Activated CD4-positive, alpha-beta T cell treated with anti-CD3 and anti-CD28 coated beads, Interleukin-2, amount 50 U/mL, for 1 hour (primary cell): Measurements from ENCODE around the gene TMEM201.
"Not testable (repeated sequence)": the region's sequence is repeated elsewhere in the genome, so short reads cannot be mapped to it uniquely, and the experiment has no call there.

Experiments used
- DNase-seq: peaks from one replicate; pipeline ENCODE4 v3.0.0-alpha.2; 2020

Gene TMEM201, protein sequence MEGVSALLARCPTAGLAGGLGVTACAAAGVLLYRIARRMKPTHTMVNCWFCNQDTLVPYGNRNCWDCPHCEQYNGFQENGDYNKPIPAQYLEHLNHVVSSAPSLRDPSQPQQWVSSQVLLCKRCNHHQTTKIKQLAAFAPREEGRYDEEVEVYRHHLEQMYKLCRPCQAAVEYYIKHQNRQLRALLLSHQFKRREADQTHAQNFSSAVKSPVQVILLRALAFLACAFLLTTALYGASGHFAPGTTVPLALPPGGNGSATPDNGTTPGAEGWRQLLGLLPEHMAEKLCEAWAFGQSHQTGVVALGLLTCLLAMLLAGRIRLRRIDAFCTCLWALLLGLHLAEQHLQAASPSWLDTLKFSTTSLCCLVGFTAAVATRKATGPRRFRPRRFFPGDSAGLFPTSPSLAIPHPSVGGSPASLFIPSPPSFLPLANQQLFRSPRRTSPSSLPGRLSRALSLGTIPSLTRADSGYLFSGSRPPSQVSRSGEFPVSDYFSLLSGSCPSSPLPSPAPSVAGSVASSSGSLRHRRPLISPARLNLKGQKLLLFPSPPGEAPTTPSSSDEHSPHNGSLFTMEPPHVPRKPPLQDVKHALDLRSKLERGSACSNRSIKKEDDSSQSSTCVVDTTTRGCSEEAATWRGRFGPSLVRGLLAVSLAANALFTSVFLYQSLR

DNA sequence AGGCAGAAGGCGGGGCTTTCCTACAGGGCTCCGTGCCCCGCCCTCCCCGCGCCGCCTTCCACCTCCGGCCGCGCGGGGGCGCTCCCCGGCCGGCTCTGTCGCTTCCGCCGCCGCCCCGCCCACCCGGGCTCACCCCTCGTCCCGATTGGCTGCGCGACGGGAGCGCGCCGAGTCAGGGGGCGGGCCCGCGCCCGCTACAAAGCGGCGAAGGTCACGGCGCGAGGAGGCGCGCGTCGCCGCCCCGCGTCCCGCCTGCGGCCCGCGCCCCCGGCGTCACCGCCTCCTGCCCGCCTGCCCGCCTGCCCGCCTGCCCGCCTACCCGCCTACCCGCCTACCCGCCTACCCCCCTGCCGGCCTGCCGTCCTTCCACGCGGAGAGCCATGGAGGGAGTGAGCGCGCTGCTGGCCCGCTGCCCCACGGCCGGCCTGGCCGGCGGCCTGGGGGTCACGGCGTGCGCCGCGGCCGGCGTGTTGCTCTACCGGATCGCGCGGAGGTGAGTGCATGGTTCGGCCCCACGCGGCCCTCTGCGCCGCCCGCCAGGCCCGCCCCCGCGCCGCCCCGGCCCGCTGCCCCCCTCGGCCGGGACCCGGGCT lies at the start of gene TMEM201:
Gene TMEM201 (plus strand): TSS at position 361 of the 593 bp plus-strand sequence. CDS start 20 bp downstream, at position 381.
- peak; percentile 93 for DNase-seq

DNA sequence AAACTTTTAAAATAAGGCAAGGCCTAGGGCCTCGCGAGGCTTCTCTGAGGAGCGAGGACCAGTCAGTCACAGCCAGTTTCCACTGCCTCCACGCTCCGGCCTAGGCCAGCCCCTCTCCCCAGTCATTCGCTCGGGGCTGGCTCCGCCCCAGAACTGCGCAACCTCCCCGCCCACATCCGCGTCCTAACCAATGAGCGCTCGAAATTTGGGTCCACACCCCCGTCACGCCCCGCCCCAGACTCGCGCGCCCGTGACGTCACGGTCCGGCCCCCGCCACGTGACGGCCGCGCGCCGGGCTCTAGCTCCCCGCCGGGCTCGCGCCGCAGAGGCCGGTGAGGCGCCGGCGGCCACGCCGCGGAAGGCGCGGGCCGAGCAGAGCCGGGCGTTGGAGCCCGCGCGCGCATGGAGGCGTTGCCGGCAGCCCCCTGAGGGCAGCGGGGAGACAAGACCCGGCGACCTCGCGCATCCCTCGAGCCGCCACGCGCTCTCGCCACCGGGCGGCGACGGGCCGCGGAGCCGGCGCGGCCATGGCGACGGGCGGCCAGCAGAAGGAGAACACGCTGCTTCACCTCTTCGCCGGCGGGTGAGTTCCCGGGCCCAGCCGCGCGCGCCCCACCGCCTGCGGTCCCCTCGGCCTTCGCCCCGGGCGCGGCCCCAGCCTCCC lies 49.4 kb upstream of the TMEM201 start, which contains the start of gene SLC25A33:
Gene SLC25A33 (plus strand): TSS at position 301 of the 664 bp plus-strand sequence. CDS start 227 bp downstream, at position 528.
- DNase-seq: peak; percentile 97

- DNase-seq: peak; percentile 27
These were observed 48.7 kb upstream of the TMEM201 start for GRCh38 chr1:9539829-9540550.

DNA sequence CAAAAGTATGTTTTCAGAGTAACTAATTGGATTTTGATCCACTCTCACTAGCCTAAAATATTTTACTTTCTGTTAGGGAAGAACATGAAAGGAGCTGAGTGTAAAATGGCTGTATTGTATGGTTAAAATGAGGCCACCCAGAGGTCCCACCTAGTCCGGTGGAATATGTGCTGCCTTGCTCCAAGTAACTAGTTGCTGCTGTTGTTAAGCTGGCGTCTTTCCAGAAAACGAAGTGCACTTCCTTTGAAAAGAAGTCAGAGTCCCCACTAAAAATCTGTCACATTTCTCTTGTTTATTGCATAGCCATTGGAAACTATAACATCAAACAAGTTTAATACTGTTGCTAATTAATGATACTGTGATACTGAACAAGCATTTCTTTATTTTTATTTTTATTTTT lies 46.3 kb upstream of the TMEM201 start:
- DNase-seq: no peak

GRCh38 chr1:9544926-9545325 lies 43.8 kb upstream of the TMEM201 start:
- no peak for DNase-seq

DNA sequence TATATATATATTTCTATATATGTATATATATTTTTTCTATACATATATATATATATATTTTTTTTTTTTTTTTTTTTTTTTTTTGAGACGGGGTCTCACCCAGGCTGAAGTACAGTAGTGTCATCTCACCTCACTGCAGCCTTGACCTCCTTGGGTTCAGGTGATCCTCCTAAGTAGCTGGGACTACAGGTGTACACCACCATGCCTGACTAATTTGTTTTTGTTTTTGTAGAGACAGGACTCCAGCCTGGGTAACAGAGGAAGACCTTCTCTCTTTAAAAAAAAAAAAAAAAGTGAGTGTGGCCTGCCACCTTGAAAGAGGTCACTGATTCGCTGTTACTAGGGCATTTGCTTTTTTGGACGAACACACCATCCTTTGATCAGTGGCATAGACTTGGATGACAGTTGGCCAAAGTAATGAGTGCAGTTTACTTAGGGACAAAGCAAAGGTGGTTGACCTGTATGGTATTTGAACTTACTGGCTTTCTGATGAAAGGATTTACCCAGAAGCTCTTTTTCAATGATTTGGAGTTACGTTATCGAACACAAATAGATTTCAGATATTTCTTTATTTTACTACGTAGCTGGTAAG lies 38.7 kb upstream of the TMEM201 start:
- DNase-seq: no peak

DNA sequence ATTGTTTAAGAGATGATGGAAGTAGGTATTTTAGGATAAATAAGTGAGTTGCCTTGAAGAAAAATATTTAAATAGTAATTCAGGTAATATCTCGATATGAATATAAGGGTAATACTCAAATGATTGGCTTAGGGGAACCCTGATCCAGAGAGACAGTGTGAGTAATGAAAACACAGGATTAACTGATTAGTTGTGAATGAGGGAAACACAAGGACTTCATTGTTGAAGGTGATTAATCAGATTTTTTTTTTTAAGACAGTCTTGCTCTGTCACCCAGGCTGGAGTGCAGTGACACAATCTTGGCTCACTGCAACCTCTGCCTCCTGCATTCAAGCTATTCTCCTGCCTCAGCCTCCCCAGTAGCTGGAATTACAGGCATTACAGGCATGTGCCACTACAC lies 36.7 kb upstream of the TMEM201 start:
- no peak for DNase-seq

GRCh38 chr1:9553736-9554144 lies 35.0 kb upstream of the TMEM201 start:
- no peak for DNase-seq

DNA sequence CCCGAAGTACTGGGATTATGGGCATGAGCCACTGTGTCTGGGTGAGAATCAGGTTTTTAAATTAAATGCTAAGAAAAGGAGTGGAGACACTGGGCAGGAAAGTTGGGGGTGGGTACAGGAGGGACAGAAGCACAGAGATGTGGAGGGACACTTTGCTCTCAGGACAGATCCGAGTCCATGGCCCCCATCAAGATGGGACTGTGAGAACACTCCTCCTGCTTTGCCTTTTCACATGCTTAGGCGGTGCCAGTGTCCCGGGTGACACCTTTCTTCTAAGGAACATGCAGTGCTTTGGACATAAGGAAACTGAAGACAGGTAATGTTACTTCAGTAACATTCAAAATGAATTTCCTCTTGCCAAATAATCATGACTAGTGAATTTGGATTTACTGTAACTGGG lies 32.8 kb upstream of the TMEM201 start:
- DNase-seq: no peak

DNA sequence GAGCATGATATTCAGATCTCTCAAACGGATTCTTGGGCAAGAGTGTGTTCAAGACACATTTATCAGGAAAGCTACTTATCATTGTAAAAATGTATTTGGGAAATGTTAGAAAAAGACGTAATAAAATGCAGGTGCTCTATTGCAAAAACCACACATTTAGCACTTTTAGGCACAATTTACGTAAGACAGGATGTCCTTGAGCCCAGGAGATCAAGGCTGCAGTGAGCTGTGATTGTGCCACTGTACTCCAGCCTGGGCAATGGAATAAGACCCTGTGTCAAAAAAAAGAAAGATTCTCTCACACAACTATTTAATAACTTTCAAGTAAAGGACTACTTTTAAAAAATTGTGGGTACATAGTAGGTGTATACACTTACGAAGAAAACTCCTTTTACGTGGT lies 31.1 kb upstream of the TMEM201 start:
- DNase-seq: no peak

- DNase-seq: no peak
These were observed 30.3 kb upstream of the TMEM201 start for GRCh38 chr1:9558271-9558945.

- no peak for DNase-seq
These were observed 29.7 kb upstream of the TMEM201 start for GRCh38 chr1:9558946-9559545.

- no peak for DNase-seq
These were observed 29.0 kb upstream of the TMEM201 start for GRCh38 chr1:9559673-9560072.

GRCh38 chr1:9560090-9560489 lies 28.6 kb upstream of the TMEM201 start:
- not testable (repeated sequence) for DNase-seq

DNA sequence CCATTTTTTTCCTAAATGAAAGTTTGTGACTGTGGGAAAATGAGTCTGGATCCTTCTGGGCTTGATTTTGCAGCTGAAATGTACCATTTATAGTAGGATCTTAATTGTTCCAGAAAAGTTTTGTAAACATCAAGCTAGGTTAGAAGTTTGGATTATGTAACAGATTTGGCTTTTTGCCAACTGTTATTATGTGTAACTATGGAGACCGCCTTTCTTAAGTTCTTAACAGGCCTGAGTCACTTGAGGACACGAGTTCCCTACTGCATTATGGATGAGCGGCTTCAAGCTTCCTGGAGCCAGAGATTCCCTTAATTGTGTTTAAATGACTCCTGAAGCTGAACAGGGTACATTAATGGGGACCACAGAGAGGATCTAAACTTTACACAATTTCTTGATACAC lies 27.3 kb upstream of the TMEM201 start:
- DNase-seq: no peak

- no peak for DNase-seq
These were observed 19.4 kb upstream of the TMEM201 start for GRCh38 chr1:9569267-9569666.

DNA sequence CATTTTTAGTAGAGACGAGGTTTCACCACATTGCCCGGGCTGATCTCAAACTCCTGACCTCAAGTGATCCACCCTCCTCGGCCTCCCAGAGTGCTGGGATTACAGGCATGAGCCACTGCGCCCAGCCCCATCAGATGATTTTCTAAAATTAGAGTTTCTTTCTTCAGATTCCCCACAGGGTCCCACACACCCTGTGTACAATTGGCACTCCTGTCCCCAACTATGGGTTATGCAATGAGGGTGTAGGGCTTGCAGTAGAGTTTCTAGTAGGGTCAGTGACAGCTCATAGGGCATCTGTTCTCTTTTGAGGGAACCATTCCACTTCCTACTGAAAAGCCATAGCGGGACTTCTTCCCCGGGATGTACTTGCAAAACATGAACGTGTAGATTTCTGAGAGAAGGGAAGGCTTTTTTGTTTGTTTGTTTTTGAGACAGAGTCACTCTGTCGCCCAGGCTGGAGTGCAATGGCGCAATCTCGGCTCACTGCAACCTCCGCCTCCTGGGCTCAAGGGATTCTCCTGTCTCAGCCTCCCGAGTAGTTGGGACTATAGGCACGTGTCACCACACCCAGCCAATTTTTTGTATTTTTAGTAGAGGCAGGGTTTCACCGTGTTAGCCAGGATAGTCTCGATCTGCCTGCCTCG lies 17.7 kb upstream of the TMEM201 start:
- DNase-seq: not testable (repeated sequence)

GRCh38 chr1:9573723-9574122 lies 15.0 kb upstream of the TMEM201 start:
- no peak for DNase-seq

- DNase-seq: no peak
These were observed 13.2 kb upstream of the TMEM201 start for GRCh38 chr1:9575486-9575885.

DNA sequence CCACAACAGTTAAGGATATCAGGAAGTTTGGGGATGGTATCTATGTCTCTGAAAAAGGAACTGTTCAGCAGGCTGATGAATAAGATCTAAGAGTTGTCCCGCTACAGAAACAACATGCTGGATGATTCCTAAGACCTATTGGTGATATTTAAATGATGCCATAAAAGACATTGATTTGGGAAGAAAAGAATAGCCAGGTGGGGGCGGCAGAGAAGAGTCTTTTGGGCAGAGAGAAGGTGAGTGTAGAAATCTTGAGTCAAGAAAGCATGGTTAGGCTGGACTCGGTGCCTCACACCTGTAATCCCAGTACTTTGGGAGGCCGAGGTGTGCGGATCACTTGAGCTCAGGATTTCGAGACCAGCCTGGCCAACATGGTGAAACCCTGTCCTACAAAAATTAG lies 11.8 kb upstream of the TMEM201 start:
- no peak for DNase-seq

- DNase-seq: no peak
These were observed 11.3 kb upstream of the TMEM201 start for GRCh38 chr1:9577423-9577822.
